Small intestine (tissue), 7 donors: Measurements from ENCODE around the gene COG6. TPM values are rescaled to one million over a fixed set of nuclear protein-coding genes. Genes with fewer than 3 reads are reported as not detected.

Source experiments
- DNase-seq, 2 donors: peaks; one replicate each; pipeline versions ENCODE4 v3.0.0 to v3.0.0-alpha.2; 2013
- FAIRE-seq: peaks from 2 replicates; lab custom pipeline; 2012; peaks lifted over from hg19 to GRCh38; lab: Jason Lieb, UNC
- H3K27ac ChIP-seq, 3 donors: one replicate each; pipeline ENCODE4 v1.5.1; 2013; ENCODE audit warnings: low read length in 2 of 3, mild to moderate bottlenecking in 2 of 3, control low read depth in 1 of 3, inconsistent platforms in 1 of 3, low read depth in 1 of 3, moderate library complexity in 1 of 3
- H3K27me3 ChIP-seq, 3 donors: one replicate each; pipeline ENCODE4 v1.6.1; 2013; ENCODE audit warnings: low read length in 3 of 3, inconsistent platforms in 1 of 3; ENCODE audit not compliant: control insufficient read depth in 3 of 3, insufficient read depth in 3 of 3
- H3K36me3 ChIP-seq, 3 donors: one replicate each; pipeline ENCODE4 v1.6.1; 2013; ENCODE audit warnings: low read length in 3 of 3, inconsistent platforms in 1 of 3, low read depth in 1 of 3, mild to moderate bottlenecking in 1 of 3, moderate library complexity in 1 of 3; ENCODE audit not compliant: control insufficient read depth in 3 of 3, insufficient read depth in 2 of 3
- H3K4me1 ChIP-seq, 3 donors: one replicate each; pipeline ENCODE4 v1.6.1; 2013; ENCODE audit warnings: low read length in 2 of 3, inconsistent platforms in 1 of 3, low read depth in 1 of 3, mild to moderate bottlenecking in 1 of 3, moderate library complexity in 1 of 3; ENCODE audit not compliant: control insufficient read depth in 3 of 3, insufficient read depth in 2 of 3
- H3K4me3 ChIP-seq, 3 donors: one replicate each; pipeline ENCODE4 v1.5.1; 2013; ENCODE audit warnings: low read length in 3 of 3, control low read depth in 1 of 3, inconsistent platforms in 1 of 3, low read depth in 1 of 3, mild to moderate bottlenecking in 1 of 3, moderate library complexity in 1 of 3
- H3K9me3 ChIP-seq, 2 donors: one replicate each; pipeline ENCODE4 v1.6.1; 2013; ENCODE audit warnings: low read depth in 1 of 2, low read length in 1 of 2; ENCODE audit not compliant: control insufficient read depth in 2 of 2, insufficient read depth in 1 of 2
- WGBS, 3 donors: extraction: QIAGEN DNeasy Blood & Tissue Kit; methylation state at CpG; one replicate each; pipeline ENCODE4 v1.1.7; 2013; 5-methylcytosine and 5-hydroxymethylcytosine counted together
- polyA plus RNA-seq, 4 donors: library from polyadenylated mRNA; stranded (reverse) in 3 of 4; unstranded in 1 of 4; fragments of 200-250 nt in 3 of 4; fragments of 120-200 nt in 1 of 4; gene quantifications; one replicate each; pipeline versions ENCODE4 v1.2.1 to v1.2.3, GENCODE V29; 2013
- donor health status: healthy with polysubstance abuse.
- donor health status: control.
- donor health status: control.
- donor health status: Bipolar disorder and iron deficiency.
- donor health status: healthy.

The COG6 gene
- polyA plus RNA-seq, 4 donors = 9.5 to 28.4 (median 10.1) TPM

GRCh38 chr13:39789451-39789850, 134.0 kb downstream of the COG6 start:
- Histone ChIP-seq H3K4me1 (no peaks in the 10 kb centered on the region), H3K4me3 (no peak overlapping the region), H3K27ac (no peak overlapping the region), H3K36me3 (no peaks in the 10 kb centered on the region), H3K27me3 (no peaks in the 10 kb centered on the region), H3K9me3 (peaks cover 0 to 5% of the 10 kb centered on the region in 2 donors)
- FAIRE-seq (no peak), DNase-seq (peak in 1 of 2 donors; percentile 3)
- 79 to 94% (median 80%) methylated on average over 5 of the region's 5 CpGs for WGBS, 3 donors

Other genes with a start within 250 kb of the COG6 start
- gene LHFPL6, start 52.5 kb upstream of the COG6 start, polyA plus RNA-seq = 10 to 100 TPM in 1 of 4 donors, 1 to 10 TPM in 2, under 1 TPM in 1; 0.22 to 19.9 (median 5.1) TPM